HG03097 (cell line): Measurements from ENCODE around the gene MAML2.

Experiments
- ATAC-seq: cut with Tn5 transposase; IDR thresholded peaks from one replicate; pipeline ENCODE4 v1.9.1; 2021; ENCODE audit not compliant: unreplicated experiment, low FRiP score

MAML2 gene

GRCh38 chr11:95939091-95939490 is 403.9 kb downstream of the MAML2 start:
- ATAC-seq, result no peak

GRCh38 chr11:95937358-95937757 is 405.6 kb downstream of the MAML2 start:
- no peak for ATAC-seq

- ATAC-seq, result no peak
These were observed 409.4 kb downstream of the MAML2 start for GRCh38 chr11:95933594-95933993.

GRCh38 chr11:95931916-95932315 is 411.1 kb downstream of the MAML2 start:
- no peak for ATAC-seq

GRCh38 chr11:95930948-95931347 is 412.0 kb downstream of the MAML2 start:
- ATAC-seq, result no peak

- ATAC-seq, result no peak
These were observed 416.3 kb downstream of the MAML2 start for GRCh38 chr11:95926726-95927125.
